Peyer's patch (tissue), 4 donors: Measurements from ENCODE around the gene GIGYF1.

Experiments used
- CTCF ChIP-seq, 6 experiments: fragments of 450-650 bp in 4 of 6; fragments of 200-600 bp in 2 of 6; sonication (generic) in 1 of 6; IDR thresholded peaks; one replicate each; pipeline ENCODE4 v1.5.1; 2017 to 2019; ENCODE audit warnings: antibody characterized with exemption in 6 of 6, mild to moderate bottlenecking in 3 of 6, moderate library complexity in 1 of 6
- POLR2A ChIP-seq, 2 donors: fragments of 450-650 bp; IDR thresholded peaks; one replicate each; pipeline ENCODE4 v1.5.1; 2017; ENCODE audit warnings: antibody characterized with exemption in 2 of 2, mild to moderate bottlenecking in 2 of 2, moderate library complexity in 2 of 2

- no peak for TF ChIP-seq CTCF (IDR thresholded peaks at IDR 0.05)
- no peak for TF ChIP-seq POLR2A (IDR thresholded peaks at IDR 0.05)
Measured at GRCh38 chr7:100692578-100692961, 1.5 kb downstream of the GIGYF1 start.
